ENCODE data around the gene HSF2.

HSF2 gene

GRCh38 chr6:122394016-122394415, 5.4 kb upstream of the HSF2 start:
- no peak for DNase-seq (ENCODE audit: low spot score)
- in situ Hi-C loops (cut with MboI; ENCODE audit: low pct_unique_long_range_greater_than_20kb, low sequenced_read_pairs, unreplicated experiment) = no loop called here

GRCh38 chr6:122399055-122399347, 451 bp upstream of the HSF2 start:
- TF ChIP-seq, protein P1, sequence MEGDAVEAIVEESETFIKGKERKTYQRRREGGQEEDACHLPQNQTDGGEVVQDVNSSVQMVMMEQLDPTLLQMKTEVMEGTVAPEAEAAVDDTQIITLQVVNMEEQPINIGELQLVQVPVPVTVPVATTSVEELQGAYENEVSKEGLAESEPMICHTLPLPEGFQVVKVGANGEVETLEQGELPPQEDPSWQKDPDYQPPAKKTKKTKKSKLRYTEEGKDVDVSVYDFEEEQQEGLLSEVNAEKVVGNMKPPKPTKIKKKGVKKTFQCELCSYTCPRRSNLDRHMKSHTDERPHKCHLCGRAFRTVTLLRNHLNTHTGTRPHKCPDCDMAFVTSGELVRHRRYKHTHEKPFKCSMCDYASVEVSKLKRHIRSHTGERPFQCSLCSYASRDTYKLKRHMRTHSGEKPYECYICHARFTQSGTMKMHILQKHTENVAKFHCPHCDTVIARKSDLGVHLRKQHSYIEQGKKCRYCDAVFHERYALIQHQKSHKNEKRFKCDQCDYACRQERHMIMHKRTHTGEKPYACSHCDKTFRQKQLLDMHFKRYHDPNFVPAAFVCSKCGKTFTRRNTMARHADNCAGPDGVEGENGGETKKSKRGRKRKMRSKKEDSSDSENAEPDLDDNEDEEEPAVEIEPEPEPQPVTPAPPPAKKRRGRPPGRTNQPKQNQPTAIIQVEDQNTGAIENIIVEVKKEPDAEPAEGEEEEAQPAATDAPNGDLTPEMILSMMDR (IDR thresholded peaks at IDR 0.05; ENCODE audit: extremely low read depth, insufficient read depth, missing control alignments) = no peak
- in situ Hi-C loops (cut with MboI; ENCODE audit: low pct_unique_long_range_greater_than_20kb, low sequenced_read_pairs, unreplicated experiment) = no loop called here
- DNase-seq (ENCODE audit: low spot score) = no peak

More at GRCh38 chr6:122394016-122394415, 5.4 kb upstream of the HSF2 start:
- TF ChIP-seq, protein P1 (IDR thresholded peaks at IDR 0.05; ENCODE audit: extremely low read depth, insufficient read depth, missing control alignments) = no peak

GRCh38 chr6:122400121-122400450, 634 bp downstream of the HSF2 start:
- in situ Hi-C loops (cut with MboI; ENCODE audit: low pct_unique_long_range_greater_than_20kb, low sequenced_read_pairs, unreplicated experiment) = no loop called here
- TF ChIP-seq, protein P1 (IDR thresholded peaks at IDR 0.05; ENCODE audit: extremely low read depth, insufficient read depth, missing control alignments) = no peak
- no peak for DNase-seq (ENCODE audit: low spot score)

GRCh38 chr6:122400462-122401089, 1.1 kb downstream of the HSF2 start:
- in situ Hi-C loops (cut with MboI; ENCODE audit: low pct_unique_long_range_greater_than_20kb, low sequenced_read_pairs, unreplicated experiment) = no loop called here
- DNase-seq (ENCODE audit: low spot score) = no peak
- TF ChIP-seq, protein P1 (IDR thresholded peaks at IDR 0.05; ENCODE audit: extremely low read depth, insufficient read depth, missing control alignments) = no peak

DNA sequence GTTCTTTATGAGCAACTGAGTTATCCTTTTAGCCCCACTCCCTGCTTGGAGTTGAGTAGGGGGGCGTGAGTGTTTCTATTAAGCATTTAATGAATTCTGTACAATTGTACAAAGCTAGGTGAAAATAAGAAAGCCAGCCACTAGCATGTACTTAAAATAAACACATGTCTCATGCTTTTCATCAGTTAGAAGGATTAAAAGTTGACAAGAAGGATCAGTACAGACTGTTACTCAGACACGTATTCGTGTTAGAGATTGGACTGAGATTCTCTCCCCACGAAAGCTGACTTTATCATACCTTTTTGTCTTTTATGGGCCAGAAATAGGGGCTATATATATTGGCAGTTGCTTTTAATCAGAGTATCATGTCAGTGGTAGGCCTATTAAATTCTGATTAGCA, 1.7 kb downstream of the HSF2 start:
- no peak for DNase-seq (ENCODE audit: low spot score)
- in situ Hi-C loops (cut with MboI; ENCODE audit: low pct_unique_long_range_greater_than_20kb, low sequenced_read_pairs, unreplicated experiment) = no loop called here
- TF ChIP-seq, protein P1 (IDR thresholded peaks at IDR 0.05; ENCODE audit: extremely low read depth, insufficient read depth, missing control alignments) = no peak

DNA sequence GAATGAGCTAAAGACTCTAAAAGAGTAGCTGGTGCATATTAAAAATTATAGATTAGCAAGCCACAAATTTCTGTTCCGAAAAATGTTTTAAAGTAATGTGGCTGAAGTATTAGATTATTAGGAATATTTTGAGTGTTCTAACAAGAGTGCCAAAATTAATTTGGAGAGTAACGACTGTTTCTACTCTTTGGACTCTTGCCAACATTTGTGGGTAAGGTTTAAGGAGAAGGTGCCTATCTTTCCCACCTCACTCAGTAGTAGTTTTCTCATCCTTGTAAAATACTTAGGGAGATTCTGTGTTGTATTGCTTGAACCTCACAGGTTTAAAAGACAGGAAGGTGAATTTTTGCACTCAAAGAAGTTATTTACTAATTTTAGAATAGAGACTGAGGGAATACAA, 5.0 kb downstream of the HSF2 start:
- in situ Hi-C loops (cut with MboI; ENCODE audit: low pct_unique_long_range_greater_than_20kb, low sequenced_read_pairs, unreplicated experiment) = no loop called here
- no peak for DNase-seq (ENCODE audit: low spot score)
- TF ChIP-seq, protein P1 (IDR thresholded peaks at IDR 0.05; ENCODE audit: extremely low read depth, insufficient read depth, missing control alignments) = no peak

- DNase-seq (ENCODE audit: low spot score) = no peak
- TF ChIP-seq, protein P1 (IDR thresholded peaks at IDR 0.05; ENCODE audit: extremely low read depth, insufficient read depth, missing control alignments) = no peak
- in situ Hi-C loops (cut with MboI; ENCODE audit: low pct_unique_long_range_greater_than_20kb, low sequenced_read_pairs, unreplicated experiment) = no loop called here
These were observed 6.0 kb downstream of the HSF2 start for GRCh38 chr6:122405417-122405816.

All from GM13977 (cell line).